Measurements from ENCODE around the gene CADM1. TPM values are rescaled to one million over a fixed set of nuclear protein-coding genes. Genes with fewer than 3 reads are reported as not detected.

CADM1 gene
- polyA plus RNA-seq, 1 donor (not counting 4 experiments of a cell fraction or from before 2014, with no cell fraction given) = 9.5 TPM

DNA sequence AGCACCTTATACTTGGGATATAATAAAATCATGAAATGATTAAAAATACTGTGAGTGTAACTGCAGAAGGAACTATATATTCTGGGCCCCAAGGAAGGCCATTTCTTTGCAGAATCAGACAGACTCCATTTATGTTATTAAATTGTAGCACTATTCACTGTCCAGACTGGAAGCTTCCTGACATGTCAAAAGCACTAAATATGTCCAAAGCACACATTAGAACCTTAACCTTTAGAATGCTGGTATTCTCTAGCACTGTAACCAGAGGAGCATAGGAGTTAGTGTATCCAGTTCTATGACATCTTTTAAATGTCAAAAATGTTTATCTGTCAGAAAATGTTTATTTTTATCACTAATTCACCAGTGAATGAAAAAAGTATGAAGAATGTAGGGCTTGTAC is 246.9 kb downstream of the CADM1 start:
- no peaks in the 10 kb centered on the region for H3K27me3 ChIP-seq (ENCODE audit: control insufficient read depth, extremely low read depth, insufficient read depth, low read length)

DNA sequence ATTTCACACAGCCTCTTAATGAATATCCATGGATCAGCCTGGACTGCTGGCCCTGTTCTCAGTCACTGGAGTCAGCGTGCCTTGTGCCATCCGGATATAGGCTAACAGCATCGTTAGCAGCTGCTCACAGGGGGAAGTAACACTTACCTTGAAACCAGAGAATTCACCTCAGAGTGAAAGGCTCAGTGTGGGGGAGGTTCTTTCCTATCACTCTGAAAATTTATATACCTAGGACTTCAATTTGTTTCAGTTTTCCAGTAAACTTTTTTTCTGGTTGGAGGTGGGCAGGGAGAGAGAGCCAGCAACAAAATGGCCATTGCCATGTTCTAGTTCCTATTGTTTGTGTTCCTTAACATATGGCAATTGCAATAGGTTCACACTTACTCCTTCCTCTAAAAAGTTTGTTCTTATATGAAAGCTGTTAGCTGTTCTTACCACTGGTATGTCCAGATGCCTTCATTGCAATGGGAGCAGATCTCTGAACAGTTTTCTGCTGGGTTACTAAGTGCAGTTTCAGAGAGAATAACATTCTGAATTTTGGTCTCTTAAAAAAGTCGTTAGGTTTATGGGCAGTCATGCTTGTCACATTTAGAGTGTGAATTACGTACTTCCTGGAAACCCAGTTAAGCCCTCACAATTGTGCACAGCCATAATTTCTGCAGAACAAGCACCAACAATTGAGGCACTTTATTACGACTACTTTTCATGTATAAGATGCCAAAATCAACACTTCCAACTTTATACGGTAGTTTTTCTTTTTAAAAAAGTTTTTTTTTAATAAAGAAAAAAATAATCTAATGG is 247.6 kb downstream of the CADM1 start:
- H3K27ac ChIP-seq (ENCODE audit: control insufficient read depth, insufficient read depth, low read length) = no peak overlapping the region
- TF ChIP-seq, protein P1, sequence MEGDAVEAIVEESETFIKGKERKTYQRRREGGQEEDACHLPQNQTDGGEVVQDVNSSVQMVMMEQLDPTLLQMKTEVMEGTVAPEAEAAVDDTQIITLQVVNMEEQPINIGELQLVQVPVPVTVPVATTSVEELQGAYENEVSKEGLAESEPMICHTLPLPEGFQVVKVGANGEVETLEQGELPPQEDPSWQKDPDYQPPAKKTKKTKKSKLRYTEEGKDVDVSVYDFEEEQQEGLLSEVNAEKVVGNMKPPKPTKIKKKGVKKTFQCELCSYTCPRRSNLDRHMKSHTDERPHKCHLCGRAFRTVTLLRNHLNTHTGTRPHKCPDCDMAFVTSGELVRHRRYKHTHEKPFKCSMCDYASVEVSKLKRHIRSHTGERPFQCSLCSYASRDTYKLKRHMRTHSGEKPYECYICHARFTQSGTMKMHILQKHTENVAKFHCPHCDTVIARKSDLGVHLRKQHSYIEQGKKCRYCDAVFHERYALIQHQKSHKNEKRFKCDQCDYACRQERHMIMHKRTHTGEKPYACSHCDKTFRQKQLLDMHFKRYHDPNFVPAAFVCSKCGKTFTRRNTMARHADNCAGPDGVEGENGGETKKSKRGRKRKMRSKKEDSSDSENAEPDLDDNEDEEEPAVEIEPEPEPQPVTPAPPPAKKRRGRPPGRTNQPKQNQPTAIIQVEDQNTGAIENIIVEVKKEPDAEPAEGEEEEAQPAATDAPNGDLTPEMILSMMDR (optimal IDR thresholded peaks at IDR 0.05 in 1 of 3, IDR thresholded peaks at IDR 0.05 in 1 of 3, conservative IDR thresholded peaks at IDR 0.05 in 1 of 3; ENCODE audit: extremely low read depth in 1 of 3, insufficient read depth in 2 of 3, low read length in 3 of 3) = no peak
- TF ChIP-seq EZH2 (IDR thresholded peaks at IDR 0.05; ENCODE audit: low read length) = no peak
- H3K9ac ChIP-seq (ENCODE audit: control insufficient read depth, extremely low read depth, insufficient read depth, low read length) = no peak overlapping the region
- FAIRE-seq = no peak
- no peaks in the 10 kb centered on the region for H3K27me3 ChIP-seq (ENCODE audit: control insufficient read depth, extremely low read depth, insufficient read depth, low read length)
- dilution Hi-C loops (cut with MboI; ENCODE audit: extremely low pct_ligation_motif_present, low sequenced_read_pairs) = no loop called here
- no peaks in the 10 kb centered on the region for H3K79me2 ChIP-seq (ENCODE audit: control insufficient read depth, insufficient read depth, low read length)
- DNase-seq (ENCODE audit: low read depth, low spot score) = no peak
- no peaks in the 10 kb centered on the region for H3K9me3 ChIP-seq (ENCODE audit: control insufficient read depth, low read depth, low read length)
- H3K4me2 ChIP-seq (ENCODE audit: control insufficient read depth, extremely low read depth, insufficient read depth, low read depth, low read length) = no peak overlapping the region
- no peaks in the 10 kb centered on the region for H3K36me3 ChIP-seq (ENCODE audit: control insufficient read depth in 2 of 2, extremely low read depth in 1 of 2, insufficient read depth in 2 of 2, low read length in 2 of 2)
- no peak overlapping the region for H2AFZ ChIP-seq (ENCODE audit: control insufficient read depth, low read length)
- no peaks in the 10 kb centered on the region for H4K20me1 ChIP-seq (ENCODE audit: control insufficient read depth, extremely low read depth, insufficient read depth, low read length)
- no peak overlapping the region for H3K4me3 ChIP-seq (ENCODE audit: control insufficient read depth in 2 of 3, extremely low read depth in 1 of 3, insufficient read depth in 2 of 3, low read depth in 1 of 3, low read length in 3 of 3)
- no peaks in the 10 kb centered on the region for H3K4me1 ChIP-seq (ENCODE audit: control insufficient read depth, extremely low read depth, insufficient read depth, low read length)
- no peaks in the 10 kb centered on the region for H3K9me1 ChIP-seq (ENCODE audit: control insufficient read depth, extremely low read depth, insufficient read depth, low read length)

More for the DNA sequence above, 246.9 kb downstream of the CADM1 start:
- no peak overlapping the region for H3K4me2 ChIP-seq (ENCODE audit: control insufficient read depth, extremely low read depth, insufficient read depth, low read depth, low read length)
- no peaks in the 10 kb centered on the region for H4K20me1 ChIP-seq (ENCODE audit: control insufficient read depth, extremely low read depth, insufficient read depth, low read length)
- no peak for DNase-seq (ENCODE audit: low read depth, low spot score)
- dilution Hi-C loops (cut with MboI; ENCODE audit: extremely low pct_ligation_motif_present, low sequenced_read_pairs) = no loop called here
- H3K4me3 ChIP-seq (ENCODE audit: control insufficient read depth in 2 of 3, extremely low read depth in 1 of 3, insufficient read depth in 2 of 3, low read depth in 1 of 3, low read length in 3 of 3) = no peak overlapping the region
- no peak overlapping the region for H3K27ac ChIP-seq (ENCODE audit: control insufficient read depth, insufficient read depth, low read length)
- no peak overlapping the region for H3K9ac ChIP-seq (ENCODE audit: control insufficient read depth, extremely low read depth, insufficient read depth, low read length)
- H2AFZ ChIP-seq (ENCODE audit: control insufficient read depth, low read length) = no peak overlapping the region
- FAIRE-seq = no peak
- no peaks in the 10 kb centered on the region for H3K9me1 ChIP-seq (ENCODE audit: control insufficient read depth, extremely low read depth, insufficient read depth, low read length)
- H3K36me3 ChIP-seq (ENCODE audit: control insufficient read depth in 2 of 2, extremely low read depth in 1 of 2, insufficient read depth in 2 of 2, low read length in 2 of 2) = no peaks in the 10 kb centered on the region
- H3K9me3 ChIP-seq (ENCODE audit: control insufficient read depth, low read depth, low read length) = no peaks in the 10 kb centered on the region
- no peaks in the 10 kb centered on the region for H3K4me1 ChIP-seq (ENCODE audit: control insufficient read depth, extremely low read depth, insufficient read depth, low read length)
- no peaks in the 10 kb centered on the region for H3K79me2 ChIP-seq (ENCODE audit: control insufficient read depth, insufficient read depth, low read length)
- TF ChIP-seq, protein P1 (optimal IDR thresholded peaks at IDR 0.05 in 1 of 3, IDR thresholded peaks at IDR 0.05 in 1 of 3, conservative IDR thresholded peaks at IDR 0.05 in 1 of 3; ENCODE audit: extremely low read depth in 1 of 3, insufficient read depth in 2 of 3, low read length in 3 of 3) = no peak
- TF ChIP-seq EZH2 (IDR thresholded peaks at IDR 0.05; ENCODE audit: low read length) = no peak

All from keratinocyte (primary cell).